ENCODE measurements around the gene CLASRP.

CLASRP gene

DNA sequence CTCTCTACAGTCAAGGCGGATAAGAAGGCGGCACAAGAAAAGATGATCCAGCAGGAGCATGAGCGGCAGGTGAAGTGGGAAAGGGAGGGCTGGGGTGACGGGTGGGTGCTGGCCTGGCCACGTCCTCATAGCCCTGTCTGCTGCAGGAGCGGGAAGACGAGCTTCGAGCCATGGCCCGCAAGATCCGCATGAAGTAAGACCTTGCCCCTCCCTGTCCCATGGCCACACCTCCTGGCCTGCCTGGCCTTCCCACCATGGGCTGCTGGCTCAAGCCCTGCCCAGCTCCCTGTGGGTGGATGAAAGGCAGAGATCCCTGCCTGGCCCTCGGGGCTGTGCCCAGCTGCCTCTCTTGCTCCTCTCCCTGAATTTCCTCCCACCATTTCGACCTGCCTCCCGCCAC is 30.2 kb downstream of the CLASRP start:
- Histone ChIP-seq H3K27me3 (replicated peaks; ENCODE audit: insufficient read depth, low read length) (no peaks in the 10 kb centered on the region), H3K27ac (ENCODE audit: low read length) (no peak overlapping the region), H3K9me3 (replicated peaks; ENCODE audit: insufficient read depth, low read length) (no peaks in the 10 kb centered on the region)

GRCh38 chr19:45070214-45070613 is 31.4 kb downstream of the CLASRP start:
- Histone ChIP-seq H3F3A (ENCODE audit: insufficient read depth, low read length) (peaks cover 24% of the 10 kb centered on the region), H3K4me1 (ENCODE audit: low read length) (peaks cover 6% of the 10 kb centered on the region), H3K4me3 (ENCODE audit: low read length) (no peak overlapping the region), H3K27ac (ENCODE audit: low read length) (no peak overlapping the region), H3K79me2 (ENCODE audit: low read length) (peaks cover 57% of the 10 kb centered on the region), H4K20me1 (ENCODE audit: insufficient read depth, low read length) (peaks cover 18% of the 10 kb centered on the region; the same call in 1 of the 2 replicates), H2AFZ (ENCODE audit: low read length) (no peak overlapping the region), H3K36me3 (replicated peaks; ENCODE audit: insufficient read depth, low read length) (peaks cover 12% of the 10 kb centered on the region), H3K9ac (ENCODE audit: low read length) (no peak overlapping the region), H3K9me3 (replicated peaks; ENCODE audit: insufficient read depth, low read length) (no peaks in the 10 kb centered on the region), H3K9me2 (replicated peaks; ENCODE audit: insufficient read depth, low read length) (no peaks in the 10 kb centered on the region), H3K27me3 (replicated peaks; ENCODE audit: insufficient read depth, low read length) (no peaks in the 10 kb centered on the region), H3K4me2 (ENCODE audit: low read depth, low read length) (no peak overlapping the region)
- no peak for DNase-seq
- TF ChIP-seq CTCF (IDR thresholded peaks at IDR 0.05; ENCODE audit: low read length) (no peak), EZH2 (optimal IDR thresholded peaks at IDR 0.05; ENCODE audit: low read depth, low read length) (no peak), EZH2phosphoT487 (IDR thresholded peaks at IDR 0.05; ENCODE audit: low read length) (no peak)

More for the DNA sequence above, 30.2 kb downstream of the CLASRP start:
- TF ChIP-seq EZH2 (optimal IDR thresholded peaks at IDR 0.05; ENCODE audit: low read depth, low read length) (no peak), EZH2phosphoT487 (IDR thresholded peaks at IDR 0.05; ENCODE audit: low read length) (no peak), CTCF (IDR thresholded peaks at IDR 0.05; ENCODE audit: low read length) (no peak)
- H2AFZ ChIP-seq (ENCODE audit: low read length): no peak overlapping the region
- H3F3A ChIP-seq (ENCODE audit: insufficient read depth, low read length): peaks cover 14% of the 10 kb centered on the region
- no peak overlapping the region for H3K9ac ChIP-seq (ENCODE audit: low read length)
- H3K36me3 ChIP-seq (replicated peaks; ENCODE audit: insufficient read depth, low read length): peaks cover 12% of the 10 kb centered on the region
- H3K4me1 ChIP-seq (ENCODE audit: low read length): no peaks in the 10 kb centered on the region
- DNase-seq: no peak
- no peak overlapping the region for H3K4me2 ChIP-seq (ENCODE audit: low read depth, low read length)
- peaks cover 18% of the 10 kb centered on the region; the same call in 1 of the 2 replicates for H4K20me1 ChIP-seq (ENCODE audit: insufficient read depth, low read length)
- H3K4me3 ChIP-seq (ENCODE audit: low read length): no peak overlapping the region
- H3K79me2 ChIP-seq (ENCODE audit: low read length): peaks cover 50% of the 10 kb centered on the region
- no peaks in the 10 kb centered on the region for H3K9me2 ChIP-seq (replicated peaks; ENCODE audit: insufficient read depth, low read length)

DNA sequence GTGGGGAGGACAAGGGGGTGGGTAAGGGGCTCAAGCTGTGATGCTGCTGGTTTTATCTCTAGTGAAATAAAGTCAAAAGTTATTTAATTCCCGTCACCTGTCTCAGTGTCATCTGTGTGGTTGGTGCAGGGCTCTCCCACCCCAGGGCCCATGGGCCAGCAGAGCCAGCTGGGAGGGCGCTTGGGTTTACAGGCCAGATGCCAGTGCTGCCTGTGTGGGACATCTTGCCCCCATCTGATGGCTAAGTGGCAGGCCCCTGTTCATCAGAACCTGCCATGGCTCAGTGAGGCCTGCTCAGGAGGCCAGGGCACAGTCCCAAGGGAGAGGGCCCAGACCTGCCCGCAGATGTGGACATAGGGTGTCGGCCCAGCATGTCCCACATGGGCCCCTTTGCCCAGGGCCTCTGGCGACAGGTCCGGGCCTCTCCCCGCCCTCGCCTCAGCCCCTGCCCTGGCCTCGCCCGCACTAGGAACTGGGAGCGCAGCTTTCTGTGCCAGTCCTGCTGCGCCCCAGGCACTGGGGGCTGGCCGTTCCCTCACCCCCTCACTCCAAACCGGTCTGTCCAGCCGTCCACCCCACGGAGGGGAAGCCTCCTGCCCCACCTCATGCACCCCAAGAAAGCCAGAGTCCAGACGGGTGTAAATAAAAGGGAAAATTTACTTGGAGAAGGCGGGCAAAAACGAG is 32.2 kb downstream of the CLASRP start:
- Histone ChIP-seq H3K36me3 (replicated peaks; ENCODE audit: insufficient read depth, low read length) (peaks cover 10% of the 10 kb centered on the region), H2AFZ (ENCODE audit: low read length) (no peak overlapping the region), H3K9ac (ENCODE audit: low read length) (no peak overlapping the region), H3K9me2 (replicated peaks; ENCODE audit: insufficient read depth, low read length) (no peaks in the 10 kb centered on the region), H3K4me3 (ENCODE audit: low read length) (no peak overlapping the region), H3F3A (ENCODE audit: insufficient read depth, low read length) (peaks cover 29% of the 10 kb centered on the region), H3K27ac (ENCODE audit: low read length) (no peak overlapping the region), H3K27me3 (replicated peaks; ENCODE audit: insufficient read depth, low read length) (no peaks in the 10 kb centered on the region), H4K20me1 (ENCODE audit: insufficient read depth, low read length) (peaks cover 18% of the 10 kb centered on the region; the same call in 1 of the 2 replicates), H3K4me2 (ENCODE audit: low read depth, low read length) (no peak overlapping the region), H3K9me3 (replicated peaks; ENCODE audit: insufficient read depth, low read length) (no peaks in the 10 kb centered on the region), H3K79me2 (ENCODE audit: low read length) (peaks cover 57% of the 10 kb centered on the region), H3K4me1 (ENCODE audit: low read length) (peaks cover 6% of the 10 kb centered on the region)
- no peak for DNase-seq
- TF ChIP-seq EZH2 (optimal IDR thresholded peaks at IDR 0.05; ENCODE audit: low read depth, low read length) (no peak), EZH2phosphoT487 (IDR thresholded peaks at IDR 0.05; ENCODE audit: low read length) (no peak), CTCF (IDR thresholded peaks at IDR 0.05; ENCODE audit: low read length) (no peak)
